HG03565 (cell line): Measurements from ENCODE around the gene ISLR2.
"Not testable (repeated sequence)": the region's sequence is repeated elsewhere in the genome, so short reads cannot be mapped to it uniquely, and the experiment has no call there.

Experiments
- ATAC-seq: cut with Tn5 transposase; IDR thresholded peaks from one replicate; pipeline ENCODE4 v1.9.1; 2021; ENCODE audit warnings: mild to moderate bottlenecking, moderate library complexity; ENCODE audit not compliant: unreplicated experiment

ISLR2 gene

GRCh38 chr15:74155766-74156417 is 25.5 kb downstream of the ISLR2 start:
- ATAC-seq, result no peak

- ATAC-seq, result no peak
Observed at GRCh38 chr15:74156678-74157411, 26.5 kb downstream of the ISLR2 start.

GRCh38 chr15:74157868-74158827 is 27.8 kb downstream of the ISLR2 start:
- ATAC-seq, result peak; percentile 11

GRCh38 chr15:74158855-74159650 is 28.7 kb downstream of the ISLR2 start:
- peak; percentile 65 for ATAC-seq

GRCh38 chr15:74159773-74160172 is 29.4 kb downstream of the ISLR2 start:
- ATAC-seq, result no peak

- ATAC-seq, result not testable (repeated sequence)
Observed at GRCh38 chr15:74160390-74160789, 30.0 kb downstream of the ISLR2 start.

GRCh38 chr15:74162195-74162536 is 31.8 kb downstream of the ISLR2 start:
- ATAC-seq, result not testable (repeated sequence)

GRCh38 chr15:74165461-74165860 is 35.1 kb downstream of the ISLR2 start:
- ATAC-seq, result no peak

DNA sequence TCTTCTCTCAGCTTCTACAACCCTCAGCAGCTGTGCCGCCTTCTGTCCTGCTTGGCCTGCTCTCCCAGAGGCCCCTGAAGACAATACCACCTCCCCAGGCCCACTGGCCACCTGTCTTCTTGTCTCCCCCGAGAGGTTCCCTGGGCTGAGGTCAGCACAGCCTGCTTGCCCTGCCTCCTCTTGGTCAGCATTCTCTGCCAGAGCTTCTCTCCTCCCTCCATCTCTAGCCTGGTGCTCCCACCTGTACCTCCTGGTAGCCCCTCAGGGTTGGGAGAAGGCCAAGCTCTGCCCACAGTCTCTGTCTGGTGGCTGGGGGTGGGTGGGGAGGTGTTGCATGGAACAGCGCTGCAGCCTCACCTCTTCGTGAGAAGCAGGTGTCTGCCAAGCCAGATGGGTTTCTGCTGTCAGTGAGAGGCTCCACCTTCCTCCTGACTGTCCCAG is 37.5 kb downstream of the ISLR2 start:
- no peak for ATAC-seq

- no peak for ATAC-seq
Observed at GRCh38 chr15:74168711-74169126, 38.3 kb downstream of the ISLR2 start.

DNA sequence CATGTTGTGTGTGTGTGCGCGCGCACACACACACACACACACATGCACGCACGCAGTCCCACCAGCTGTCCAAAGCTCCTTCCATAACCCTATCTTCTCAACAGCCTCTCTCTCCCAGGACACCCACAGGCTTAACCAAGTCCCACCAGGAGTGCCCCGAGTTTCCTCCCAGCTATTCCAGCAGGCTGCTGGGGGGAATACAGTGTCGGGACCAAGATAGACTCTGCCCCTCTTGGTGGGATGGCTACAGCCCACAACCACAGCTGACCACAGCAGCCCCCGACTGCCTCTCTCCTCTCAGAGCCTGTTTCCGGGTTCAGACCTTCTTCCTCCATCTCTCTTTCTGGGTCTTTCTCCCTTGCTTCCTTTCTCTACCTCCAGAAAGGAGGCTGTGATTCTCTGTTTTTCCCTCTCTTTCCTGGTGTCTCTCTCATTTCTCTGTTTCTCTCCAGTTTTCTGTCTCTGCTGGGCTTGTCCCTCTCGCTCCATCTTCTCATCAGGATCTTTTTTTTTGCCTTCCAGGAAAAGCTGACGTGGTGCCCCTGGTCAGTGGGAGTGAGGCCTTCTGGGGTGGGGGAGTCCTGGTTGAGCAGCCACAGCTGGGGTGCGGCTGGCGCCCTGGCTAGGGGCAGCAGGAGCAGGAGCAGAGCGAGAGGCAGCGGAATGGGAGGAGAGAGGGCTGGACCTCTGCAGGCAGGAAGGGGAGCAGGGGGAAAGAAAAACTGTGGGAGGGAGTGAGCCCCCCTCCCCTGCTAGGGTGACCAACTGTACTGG is 39.9 kb downstream of the ISLR2 start:
- no peak for ATAC-seq

GRCh38 chr15:74170875-74171578 is 40.6 kb downstream of the ISLR2 start:
- no peak for ATAC-seq

- no peak for ATAC-seq
Observed at GRCh38 chr15:74171965-74172541, 41.7 kb downstream of the ISLR2 start.

- ATAC-seq, result no peak
Observed at GRCh38 chr15:74172701-74173379, 42.5 kb downstream of the ISLR2 start.

DNA sequence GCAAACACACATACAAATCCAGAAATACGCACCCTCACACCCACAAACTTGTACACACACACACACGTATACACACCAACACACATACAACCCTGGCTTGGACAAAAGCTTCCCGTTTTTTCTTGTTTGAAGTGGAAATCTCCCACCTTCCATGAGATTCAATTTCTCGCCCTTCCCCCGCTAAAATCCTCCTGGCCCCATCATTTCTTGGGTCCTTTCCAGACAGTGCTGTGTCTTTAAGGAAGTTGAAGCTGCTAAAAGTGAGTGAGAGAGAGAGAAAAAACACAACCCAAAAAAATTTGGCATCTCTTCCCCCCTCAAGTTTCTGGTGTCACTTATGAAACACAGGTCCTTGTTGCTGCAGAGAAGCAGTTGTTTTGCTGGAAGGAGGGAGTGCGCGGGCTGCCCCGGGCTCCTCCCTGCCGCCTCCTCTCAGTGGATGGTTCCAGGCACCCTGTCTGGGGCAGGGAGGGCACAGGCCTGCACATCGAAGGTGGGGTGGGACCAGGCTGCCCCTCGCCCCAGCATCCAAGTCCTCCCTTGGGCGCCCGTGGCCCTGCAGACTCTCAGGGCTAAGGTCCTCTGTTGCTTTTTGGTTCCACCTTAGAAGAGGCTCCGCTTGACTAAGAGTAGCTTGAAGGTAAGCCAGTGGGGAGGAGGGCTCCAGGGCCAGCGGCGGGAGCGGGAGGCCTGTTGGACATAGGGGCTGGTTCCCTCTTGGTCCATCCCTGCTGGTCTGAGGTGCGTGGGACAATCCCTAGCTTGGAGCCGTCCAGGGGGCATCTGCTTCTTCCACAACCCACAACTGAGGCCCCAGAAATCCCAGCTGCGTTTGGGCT is 43.2 kb downstream of the ISLR2 start, which contains the start of gene ISLR:
Gene ISLR (plus strand): TSS at position 331 of the 839 bp plus-strand sequence. CDS start 1,149 bp downstream, outside the sequence.
- no peak for ATAC-seq

GRCh38 chr15:74174219-74174957 is 44.0 kb downstream of the ISLR2 start:
- no peak for ATAC-seq

DNA sequence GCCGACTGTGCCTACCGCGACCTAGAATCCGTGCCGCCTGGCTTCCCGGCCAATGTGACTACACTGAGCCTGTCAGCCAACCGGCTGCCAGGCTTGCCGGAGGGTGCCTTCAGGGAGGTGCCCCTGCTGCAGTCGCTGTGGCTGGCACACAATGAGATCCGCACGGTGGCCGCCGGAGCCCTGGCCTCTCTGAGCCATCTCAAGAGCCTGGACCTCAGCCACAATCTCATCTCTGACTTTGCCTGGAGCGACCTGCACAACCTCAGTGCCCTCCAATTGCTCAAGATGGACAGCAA is 44.5 kb downstream of the ISLR2 start:
- no peak for ATAC-seq
